Loucy (cell line): Measurements from ENCODE around the gene DTNB.

ENCODE experiments used
- H2AFZ ChIP-seq: fragments of 200-600 bp; sonication (generic); 2 replicates; pipeline ENCODE4 v1.6.0; 2016; ENCODE audit warnings: antibody characterized with exemption, mild to moderate bottlenecking, low read length, moderate library complexity
- H3F3A ChIP-seq: fragments of 200-600 bp; 2 replicates; pipeline ENCODE4 v1.6.0; 2016; ENCODE audit warnings: antibody characterized with exemption, low read depth, mild to moderate bottlenecking
- H3K27me3 ChIP-seq: fragments of 200-600 bp; sonication (generic); 2 replicates; pipeline ENCODE4 v1.6.1; 2014; ENCODE audit warnings: low read length, mild to moderate bottlenecking; ENCODE audit not compliant: insufficient read depth, poor library complexity, severe bottlenecking
- H3K36me3 ChIP-seq: fragments of 200-600 bp; sonication (generic); 2 replicates; pipeline ENCODE4 v1.6.1; 2016; ENCODE audit warnings: low read length; ENCODE audit not compliant: insufficient read depth
- H3K4me1 ChIP-seq: fragments of 200-600 bp; sonication (generic); 2 replicates; pipeline ENCODE4 v1.5.1; 2014; ENCODE audit warnings: low read length, mild to moderate bottlenecking; ENCODE audit not compliant: insufficient read depth, poor library complexity, severe bottlenecking
- H3K4me2 ChIP-seq: fragments of 200-600 bp; sonication (generic); 2 replicates; pipeline ENCODE4 v1.6.0; 2014; ENCODE audit warnings: antibody characterized with exemption, low read length, low read depth, mild to moderate bottlenecking; ENCODE audit not compliant: poor library complexity, severe bottlenecking
- H3K4me3 ChIP-seq: fragments of 200-600 bp; sonication (generic); 2 replicates; pipeline ENCODE4 v1.5.1; 2014; ENCODE audit warnings: low read length, mild to moderate bottlenecking, mixed read lengths; ENCODE audit not compliant: poor library complexity, severe bottlenecking
- H3K79me2 ChIP-seq: fragments of 200-600 bp; sonication (generic); 2 replicates; pipeline ENCODE4 v1.6.1; 2014; ENCODE audit warnings: low read length; ENCODE audit not compliant: insufficient read depth
- H3K9ac ChIP-seq: fragments of 200-600 bp; sonication (generic); 2 replicates; pipeline ENCODE4 v1.6.0; 2014; ENCODE audit warnings: mild to moderate bottlenecking, low read depth, low read length, moderate library complexity; ENCODE audit not compliant: poor library complexity, severe bottlenecking
- H3K9me2 ChIP-seq: fragments of 200-600 bp; sonication (generic); replicated peaks from 2 replicates; pipeline ENCODE4 v1.6.1; 2016; ENCODE audit warnings: low read depth, low read length, mixed read lengths
- H3K9me3 ChIP-seq: fragments of 200-600 bp; sonication (generic); 2 replicates; pipeline ENCODE4 v1.6.1; 2014; ENCODE audit warnings: mild to moderate bottlenecking, antibody characterized with exemption, low read length, low read depth; ENCODE audit not compliant: insufficient read depth
- H4K20me1 ChIP-seq: fragments of 200-600 bp; sonication (generic); 2 replicates; pipeline ENCODE4 v1.6.0; 2014; ENCODE audit warnings: antibody characterized with exemption, low read length, mild to moderate bottlenecking; ENCODE audit not compliant: insufficient read depth, poor library complexity, severe bottlenecking
- EZH2phosphoT487 ChIP-seq: fragments of 200-600 bp; IDR thresholded peaks from 2 replicates; pipeline ENCODE4 v1.6.1; 2018; ENCODE audit warnings: antibody characterized with exemption, mild to moderate bottlenecking, moderate library complexity, borderline replicate concordance
- TF ChIP-seq, protein P1 (sequence below): fragments of 200-600 bp; sonication (generic); conservative IDR thresholded peaks from 2 replicates; pipeline ENCODE4 v1.5.1; 2014; ENCODE audit warnings: mild to moderate bottlenecking, antibody characterized with exemption, low read length

DTNB gene

GRCh38 chr2:25567406-25567805 lies 106.0 kb downstream of the DTNB start:
- TF ChIP-seq, protein P1, sequence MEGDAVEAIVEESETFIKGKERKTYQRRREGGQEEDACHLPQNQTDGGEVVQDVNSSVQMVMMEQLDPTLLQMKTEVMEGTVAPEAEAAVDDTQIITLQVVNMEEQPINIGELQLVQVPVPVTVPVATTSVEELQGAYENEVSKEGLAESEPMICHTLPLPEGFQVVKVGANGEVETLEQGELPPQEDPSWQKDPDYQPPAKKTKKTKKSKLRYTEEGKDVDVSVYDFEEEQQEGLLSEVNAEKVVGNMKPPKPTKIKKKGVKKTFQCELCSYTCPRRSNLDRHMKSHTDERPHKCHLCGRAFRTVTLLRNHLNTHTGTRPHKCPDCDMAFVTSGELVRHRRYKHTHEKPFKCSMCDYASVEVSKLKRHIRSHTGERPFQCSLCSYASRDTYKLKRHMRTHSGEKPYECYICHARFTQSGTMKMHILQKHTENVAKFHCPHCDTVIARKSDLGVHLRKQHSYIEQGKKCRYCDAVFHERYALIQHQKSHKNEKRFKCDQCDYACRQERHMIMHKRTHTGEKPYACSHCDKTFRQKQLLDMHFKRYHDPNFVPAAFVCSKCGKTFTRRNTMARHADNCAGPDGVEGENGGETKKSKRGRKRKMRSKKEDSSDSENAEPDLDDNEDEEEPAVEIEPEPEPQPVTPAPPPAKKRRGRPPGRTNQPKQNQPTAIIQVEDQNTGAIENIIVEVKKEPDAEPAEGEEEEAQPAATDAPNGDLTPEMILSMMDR: peak; percentile 71
- TF ChIP-seq EZH2phosphoT487: no peak
- no peaks in the 10 kb centered on the region for H3K27me3 ChIP-seq
- H3K79me2 ChIP-seq: no peaks in the 10 kb centered on the region
- H3K9me3 ChIP-seq: no peaks in the 10 kb centered on the region
- peak overlapping the region; percentile 1 for H3K4me3 ChIP-seq
- H4K20me1 ChIP-seq: no peaks in the 10 kb centered on the region
- H2AFZ ChIP-seq: no peak overlapping the region
- H3F3A ChIP-seq: no peaks in the 10 kb centered on the region
- H3K4me1 ChIP-seq: peaks cover 15% of the 10 kb centered on the region
- no peak overlapping the region for H3K9ac ChIP-seq
- no peaks in the 10 kb centered on the region for H3K36me3 ChIP-seq
- no peaks in the 10 kb centered on the region for H3K9me2 ChIP-seq
- peak overlapping the region; percentile 55 for H3K4me2 ChIP-seq

- no peaks in the 10 kb centered on the region for H3K9me2 ChIP-seq
- no peak for TF ChIP-seq EZH2phosphoT487
- TF ChIP-seq, protein P1: no peak
- no peaks in the 10 kb centered on the region for H3K27me3 ChIP-seq
- H3K4me1 ChIP-seq: peaks cover 19% of the 10 kb centered on the region
- H3F3A ChIP-seq: no peaks in the 10 kb centered on the region
- H3K4me3 ChIP-seq: peak overlapping the region; percentile 1
- H3K4me2 ChIP-seq: peak overlapping the region; percentile 55
- no peaks in the 10 kb centered on the region for H3K9me3 ChIP-seq
- H3K36me3 ChIP-seq: no peaks in the 10 kb centered on the region
- no peaks in the 10 kb centered on the region for H4K20me1 ChIP-seq
- peak overlapping the region; percentile 39; the same call in 1 of the 2 replicates for H2AFZ ChIP-seq
- H3K79me2 ChIP-seq: no peaks in the 10 kb centered on the region
- peak overlapping the region; percentile 25 for H3K9ac ChIP-seq
Measured at GRCh38 chr2:25566694-25567093, 106.7 kb downstream of the DTNB start.

DNA sequence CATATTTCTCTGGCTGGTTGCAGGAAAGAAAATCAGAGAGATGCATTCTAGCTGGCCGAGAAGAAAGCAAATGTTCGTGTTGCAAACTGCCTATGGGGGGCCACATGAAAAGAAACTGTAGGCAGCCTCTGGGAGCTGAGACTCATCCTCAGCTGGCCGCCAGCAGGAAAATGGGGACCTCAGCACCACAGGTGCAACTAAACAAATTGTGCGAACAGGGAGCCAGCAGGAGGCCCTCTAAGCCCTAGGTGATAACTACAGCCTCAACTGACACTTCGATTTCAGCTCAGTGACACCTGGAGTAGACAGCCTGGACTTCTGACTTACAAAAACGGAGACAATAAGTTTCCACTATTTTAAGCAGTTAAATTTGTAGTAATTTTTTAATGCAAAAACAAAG lies 107.3 kb downstream of the DTNB start:
- Histone ChIP-seq H3K27me3 (no peaks in the 10 kb centered on the region), H3K4me2 (peak overlapping the region; percentile 55), H3K36me3 (no peaks in the 10 kb centered on the region), H3K9ac (peak overlapping the region; percentile 25), H4K20me1 (no peaks in the 10 kb centered on the region), H3K4me1 (peaks cover 19% of the 10 kb centered on the region), H2AFZ (no peak overlapping the region), H3K79me2 (no peaks in the 10 kb centered on the region), H3K4me3 (no peak overlapping the region), H3K9me3 (no peaks in the 10 kb centered on the region), H3K9me2 (no peaks in the 10 kb centered on the region), H3F3A (no peaks in the 10 kb centered on the region)
- TF ChIP-seq EZH2phosphoT487: no peak
- TF ChIP-seq, protein P1: no peak
